Measurements from ENCODE around the gene FZD7.

DNA sequence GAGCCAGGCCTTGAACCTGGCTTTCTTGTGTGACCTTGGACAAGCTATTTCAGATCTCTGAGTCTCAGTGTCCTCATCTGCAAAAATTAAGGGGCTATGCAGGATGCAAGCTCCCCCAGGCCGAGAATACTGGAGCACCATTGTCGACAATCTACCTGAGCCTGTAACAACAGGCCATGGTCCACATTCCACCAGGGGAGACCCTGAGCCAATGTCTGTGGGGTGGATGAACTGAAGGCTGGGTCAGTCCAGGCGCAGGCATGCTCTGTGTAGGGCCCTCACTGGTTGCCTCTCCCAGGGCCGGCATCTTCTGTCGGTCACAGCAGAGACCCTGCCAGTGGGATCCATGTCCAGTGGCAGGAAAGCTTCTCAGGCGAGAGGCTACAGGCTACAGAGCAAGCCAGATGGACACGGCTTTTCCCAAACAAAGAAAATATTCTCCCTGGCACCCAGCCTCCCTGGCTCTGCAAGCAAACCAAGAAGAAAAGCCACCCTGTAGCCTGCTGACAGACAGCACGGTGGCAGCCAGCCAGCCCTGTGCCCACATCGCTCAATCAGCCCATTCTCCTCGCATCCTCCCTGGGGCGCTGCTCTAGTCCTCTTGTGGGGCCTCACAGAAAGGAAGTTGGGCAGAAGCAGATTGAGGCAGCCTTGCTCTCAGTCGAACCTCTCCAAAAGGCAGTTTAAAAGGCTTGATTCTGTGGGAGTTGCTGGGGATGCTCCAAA is 48.7 kb upstream of the FZD7 start:
- TF ChIP-seq, protein P1, sequence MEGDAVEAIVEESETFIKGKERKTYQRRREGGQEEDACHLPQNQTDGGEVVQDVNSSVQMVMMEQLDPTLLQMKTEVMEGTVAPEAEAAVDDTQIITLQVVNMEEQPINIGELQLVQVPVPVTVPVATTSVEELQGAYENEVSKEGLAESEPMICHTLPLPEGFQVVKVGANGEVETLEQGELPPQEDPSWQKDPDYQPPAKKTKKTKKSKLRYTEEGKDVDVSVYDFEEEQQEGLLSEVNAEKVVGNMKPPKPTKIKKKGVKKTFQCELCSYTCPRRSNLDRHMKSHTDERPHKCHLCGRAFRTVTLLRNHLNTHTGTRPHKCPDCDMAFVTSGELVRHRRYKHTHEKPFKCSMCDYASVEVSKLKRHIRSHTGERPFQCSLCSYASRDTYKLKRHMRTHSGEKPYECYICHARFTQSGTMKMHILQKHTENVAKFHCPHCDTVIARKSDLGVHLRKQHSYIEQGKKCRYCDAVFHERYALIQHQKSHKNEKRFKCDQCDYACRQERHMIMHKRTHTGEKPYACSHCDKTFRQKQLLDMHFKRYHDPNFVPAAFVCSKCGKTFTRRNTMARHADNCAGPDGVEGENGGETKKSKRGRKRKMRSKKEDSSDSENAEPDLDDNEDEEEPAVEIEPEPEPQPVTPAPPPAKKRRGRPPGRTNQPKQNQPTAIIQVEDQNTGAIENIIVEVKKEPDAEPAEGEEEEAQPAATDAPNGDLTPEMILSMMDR (IDR thresholded peaks at IDR 0.05) = no peak
- no peak for TF ChIP-seq POLR2A (IDR thresholded peaks at IDR 0.05)
